ENCODE measurements around the gene SLC1A4. TPM values are rescaled to one million over a fixed set of nuclear protein-coding genes. Genes with fewer than 3 reads are reported as not detected.

SLC1A4 gene
- total RNA-seq, 4 donors from 2014 or later = 4.6 to 6.9 (median 5.4) TPM

- DNase-seq = no peak
- H3K27me3 ChIP-seq = no peaks in the 10 kb centered on the region
- H3K9me3 ChIP-seq = no peaks in the 10 kb centered on the region
- H3K4me1 ChIP-seq = no peaks in the 10 kb centered on the region
- TF ChIP-seq CTCF (IDR thresholded peaks at IDR 0.05) = no peak
- no peak overlapping the region for H3K4me3 ChIP-seq (replicated peaks in 1 of 3)
- H3K27ac ChIP-seq = no peak overlapping the region
- H3K36me3 ChIP-seq = no peaks in the 10 kb centered on the region
- intact Hi-C loops (cut with DNase I) = no loop called here
- WGBS, 2 donors = 93 to 100% methylated on average over 5 to 11 of the region's 11 CpGs
Measured at GRCh38 chr2:65020943-65021528, 31.8 kb downstream of the SLC1A4 start.

- no peak for DNase-seq
- Histone ChIP-seq H3K27me3 (no peaks in the 10 kb centered on the region), H3K27ac (no peak overlapping the region), H3K4me3 (replicated peaks in 1 of 3) (no peak overlapping the region), H3K36me3 (no peaks in the 10 kb centered on the region), H3K4me1 (no peaks in the 10 kb centered on the region), H3K9me3 (no peaks in the 10 kb centered on the region)
- intact Hi-C loops (cut with DNase I) = no loop called here
- 78 to 80% methylated on average over 4 of the region's 4 CpGs for WGBS, 2 donors
- TF ChIP-seq POLR2A (IDR thresholded peaks at IDR 0.05) = no peak
- no peak for TF ChIP-seq CTCF (IDR thresholded peaks at IDR 0.05)
Measured at GRCh38 chr2:65021709-65022108, 32.5 kb downstream of the SLC1A4 start.

- no peak for DNase-seq
- no peaks in the 10 kb centered on the region for H3K9me3 ChIP-seq
- no peaks in the 10 kb centered on the region for H3K27me3 ChIP-seq
- intact Hi-C loops (cut with DNase I) = no loop called here
- WGBS, 2 donors = 94 to 95% methylated on average over 6 of the region's 6 CpGs
- H3K4me1 ChIP-seq = no peaks in the 10 kb centered on the region
- H3K4me3 ChIP-seq (replicated peaks in 1 of 3) = no peak overlapping the region
- H3K27ac ChIP-seq = no peak overlapping the region
- TF ChIP-seq POLR2A (IDR thresholded peaks at IDR 0.05) (no peak), CTCF (IDR thresholded peaks at IDR 0.05) (no peak)
- no peaks in the 10 kb centered on the region for H3K36me3 ChIP-seq
Measured at GRCh38 chr2:65022189-65022588, 33.0 kb downstream of the SLC1A4 start.

GRCh38 chr2:65023742-65024141 lies 34.5 kb downstream of the SLC1A4 start:
- Histone ChIP-seq H3K4me1 (no peaks in the 10 kb centered on the region), H3K36me3 (no peaks in the 10 kb centered on the region), H3K27me3 (no peaks in the 10 kb centered on the region), H3K9me3 (no peaks in the 10 kb centered on the region), H3K27ac (no peak overlapping the region), H3K4me3 (replicated peaks in 1 of 3) (no peak overlapping the region)
- intact Hi-C loops (cut with DNase I) = no loop called here
- WGBS, 2 donors = 84 to 90% methylated on average over 7 of the region's 8 CpGs
- TF ChIP-seq CTCF (IDR thresholded peaks at IDR 0.05) (no peak), POLR2A (IDR thresholded peaks at IDR 0.05) (no peak)
- no peak for DNase-seq

- intact Hi-C loops (cut with DNase I) = no loop called here
- no peaks in the 10 kb centered on the region for H3K27me3 ChIP-seq
- 77 to 87% methylated on average over 6 to 7 of the region's 7 CpGs for WGBS, 2 donors
- H3K27ac ChIP-seq = no peak overlapping the region
- H3K4me3 ChIP-seq (replicated peaks in 1 of 3) = no peak overlapping the region
- TF ChIP-seq POLR2A (IDR thresholded peaks at IDR 0.05) = no peak
- no peak for TF ChIP-seq CTCF (IDR thresholded peaks at IDR 0.05)
- no peak for DNase-seq
- H3K36me3 ChIP-seq = no peaks in the 10 kb centered on the region
- no peaks in the 10 kb centered on the region for H3K4me1 ChIP-seq
- H3K9me3 ChIP-seq = no peaks in the 10 kb centered on the region
Measured at GRCh38 chr2:65024149-65024829, 35.1 kb downstream of the SLC1A4 start.

All from thyroid gland (tissue), 4 donors.